ENCODE measurements around the gene ADGRB2. TPM values are rescaled to one million over a fixed set of nuclear protein-coding genes. Genes with fewer than 3 reads are reported as not detected.

Gene ADGRB2
- total RNA-seq, 1 donor from 2014 or later, result 0.69 TPM

- TF ChIP-seq CTCF (IDR thresholded peaks at IDR 0.05), result no peak
- H3K9me3 ChIP-seq, result no peaks in the 10 kb centered on the region
- intact Hi-C loops (cut with DNase I), result no loop called here
Measured at GRCh38 chr1:31780632-31781031, 16.5 kb upstream of the ADGRB2 start.

GRCh38 chr1:31779687-31780086, 15.5 kb upstream of the ADGRB2 start:
- no peaks in the 10 kb centered on the region for H3K36me3 ChIP-seq
- ATAC-seq (no peak), DNase-seq (no peak)
- no peak overlapping the region for H3K4me3 ChIP-seq
- TF ChIP-seq CTCF (IDR thresholded peaks at IDR 0.05), result no peak
- no peak overlapping the region for H3K27ac ChIP-seq
- H3K9me3 ChIP-seq, result no peaks in the 10 kb centered on the region
- H3K4me1 ChIP-seq, result no peaks in the 10 kb centered on the region
- intact Hi-C loops (cut with DNase I), result no loop called here
- H3K27me3 ChIP-seq, result peaks cover 19% of the 10 kb centered on the region

More at GRCh38 chr1:31780632-31781031, 16.5 kb upstream of the ADGRB2 start:
- peaks cover 10% of the 10 kb centered on the region for H3K27me3 ChIP-seq
- DNase-seq, result no peak
- H3K4me1 ChIP-seq, result no peaks in the 10 kb centered on the region
- no peaks in the 10 kb centered on the region for H3K36me3 ChIP-seq
- no peak overlapping the region for H3K4me3 ChIP-seq
- H3K27ac ChIP-seq, result no peak overlapping the region
- ATAC-seq, result no peak

GRCh38 chr1:31778763-31779488, 14.8 kb upstream of the ADGRB2 start:
- peaks cover 27% of the 10 kb centered on the region for H3K27me3 ChIP-seq
- H3K36me3 ChIP-seq, result no peaks in the 10 kb centered on the region
- intact Hi-C loops (cut with DNase I), result no loop called here
- H3K4me3 ChIP-seq, result no peak overlapping the region
- ATAC-seq (no peak), DNase-seq (no peak)
- TF ChIP-seq CTCF (IDR thresholded peaks at IDR 0.05), result no peak
- no peaks in the 10 kb centered on the region for H3K4me1 ChIP-seq
- no peak overlapping the region for H3K27ac ChIP-seq
- H3K9me3 ChIP-seq, result no peaks in the 10 kb centered on the region

GRCh38 chr1:31776516-31776915, 12.4 kb upstream of the ADGRB2 start:
- no peak for DNase-seq
- no peak for TF ChIP-seq CTCF (IDR thresholded peaks at IDR 0.05)
- Histone ChIP-seq H3K4me1 (peaks cover 11% of the 10 kb centered on the region), H3K9me3 (no peaks in the 10 kb centered on the region), H3K27ac (no peak overlapping the region), H3K4me3 (no peak overlapping the region), H3K27me3 (peaks cover 51% of the 10 kb centered on the region), H3K36me3 (no peaks in the 10 kb centered on the region)
- no peak for ATAC-seq
- intact Hi-C loops (cut with DNase I), result no loop called here

- DNase-seq (no peak), ATAC-seq (no peak)
- no peaks in the 10 kb centered on the region for H3K9me3 ChIP-seq
- intact Hi-C loops (cut with DNase I), result no loop called here
- TF ChIP-seq CTCF (IDR thresholded peaks at IDR 0.05), result no peak
- H3K36me3 ChIP-seq, result no peaks in the 10 kb centered on the region
- H3K4me3 ChIP-seq, result no peak overlapping the region
- peaks cover 11% of the 10 kb centered on the region for H3K4me1 ChIP-seq
- H3K27me3 ChIP-seq, result peaks cover 53% of the 10 kb centered on the region
- H3K27ac ChIP-seq, result no peak overlapping the region
Measured at GRCh38 chr1:31776032-31776431, 11.9 kb upstream of the ADGRB2 start.

Data from upper lobe of right lung (tissue), 1 donor.